HG02938 (cell line): Measurements from ENCODE around the gene SAFB2.

Experiments
- ATAC-seq: cut with Tn5 transposase; IDR thresholded peaks from one replicate; pipeline ENCODE4 v1.9.1; 2021; ENCODE audit warnings: mild to moderate bottlenecking, moderate library complexity; ENCODE audit not compliant: unreplicated experiment

The SAFB2 gene

GRCh38 chr19:5553892-5554291, 68.7 kb downstream of the SAFB2 start:
- ATAC-seq = no peak

- ATAC-seq = no peak
These were observed 74.7 kb downstream of the SAFB2 start for GRCh38 chr19:5547881-5548280.

GRCh38 chr19:5545984-5546383, 76.6 kb downstream of the SAFB2 start:
- ATAC-seq = no peak

- ATAC-seq = no peak
These were observed 77.5 kb downstream of the SAFB2 start for GRCh38 chr19:5545051-5545450.

DNA sequence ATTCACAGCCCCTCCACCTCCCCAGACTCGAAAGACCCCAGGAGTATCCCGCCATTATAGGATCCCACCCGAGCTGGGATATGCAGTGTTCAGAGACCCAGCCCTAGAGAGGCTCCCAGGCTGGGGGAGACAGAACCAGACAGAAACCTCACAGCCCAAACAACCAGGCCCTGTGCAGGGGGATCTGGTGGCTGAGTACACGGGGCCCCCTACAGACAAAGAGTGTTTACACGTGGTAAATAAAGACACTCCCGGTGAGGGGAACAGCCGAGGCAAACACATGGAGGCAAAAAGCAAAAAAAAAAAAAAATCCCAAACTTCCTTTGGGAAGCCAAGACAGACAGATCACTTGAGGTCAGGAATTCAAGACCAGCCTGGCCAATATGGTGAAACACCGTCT, 79.9 kb downstream of the SAFB2 start:
- no peak for ATAC-seq

- ATAC-seq = no peak
These were observed 81.1 kb downstream of the SAFB2 start for GRCh38 chr19:5541456-5541855.

DNA sequence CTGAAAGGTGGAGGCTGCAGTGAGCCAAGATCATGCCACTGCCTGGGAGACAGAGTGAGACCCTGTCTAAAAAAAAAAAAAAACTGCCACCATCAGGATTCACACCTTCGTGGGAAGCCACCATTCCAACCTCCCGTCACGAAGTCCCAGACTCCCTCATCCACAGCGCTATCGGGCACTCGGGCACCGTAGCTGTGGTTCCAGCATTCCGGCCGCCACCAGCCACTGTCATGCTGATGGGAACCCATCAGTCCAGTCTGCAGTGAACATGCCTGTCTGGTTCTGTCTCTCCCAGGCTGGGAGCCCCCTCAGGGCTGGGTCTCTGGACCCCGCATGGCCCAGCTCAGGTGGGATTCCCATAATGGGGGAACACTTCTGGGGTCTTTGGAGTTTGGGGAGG, 82.4 kb downstream of the SAFB2 start:
- no peak for ATAC-seq

- ATAC-seq = no peak
These were observed 84.7 kb downstream of the SAFB2 start for GRCh38 chr19:5537870-5538269.
